Lung (tissue), 13 donors: ENCODE measurements around the gene PXT1. TPM values are rescaled to one million over a fixed set of nuclear protein-coding genes. Genes with fewer than 3 reads are reported as not detected.

Source experiments
- ATAC-seq: fragments of 200-7000 bp; cut with Tn5 transposase; one replicate; pipeline ENCODE4 v1.9.1; 2020; ENCODE audit warnings: moderate number of reproducible peaks; ENCODE audit not compliant: insufficient read depth, low FRiP score
- DNase-seq, 3 donors: peaks; one replicate each; pipeline ENCODE4 v3.0.0-alpha.2; 2013 to 2017
- H3K27ac ChIP-seq, 2 donors: one replicate each; pipeline ENCODE4 v1.5.1; 2013; ENCODE audit warnings: mild to moderate bottlenecking in 2 of 2, moderate library complexity in 2 of 2, control low read depth in 1 of 2, inconsistent platforms in 1 of 2, low read depth in 1 of 2, low read length in 1 of 2
- H3K27me3 ChIP-seq, 3 donors: one replicate each; pipeline ENCODE4 v1.5.1; 2013; ENCODE audit warnings: low read length in 2 of 3; ENCODE audit not compliant: control insufficient read depth in 3 of 3, insufficient read depth in 3 of 3
- H3K36me3 ChIP-seq, 4 donors: one replicate each; pipeline ENCODE4 v1.5.1; 2013; ENCODE audit warnings: low read length in 4 of 4, mild to moderate bottlenecking in 1 of 4, moderate library complexity in 1 of 4; ENCODE audit not compliant: control insufficient read depth in 4 of 4, insufficient read depth in 4 of 4
- H3K4me1 ChIP-seq, 5 donors: one replicate each; pipeline ENCODE4 v1.5.1; 2013; ENCODE audit warnings: low read length in 5 of 5, mild to moderate bottlenecking in 2 of 5, moderate library complexity in 1 of 5; ENCODE audit not compliant: control insufficient read depth in 5 of 5, insufficient read depth in 5 of 5
- H3K4me3 ChIP-seq: one replicate; pipeline ENCODE4 v1.5.1; 2013; ENCODE audit warnings: mild to moderate bottlenecking, control low read depth, moderate library complexity
- H3K9ac ChIP-seq, 2 donors: one replicate each; pipeline ENCODE4 v1.5.1; 2013; ENCODE audit warnings: low read length in 2 of 2, control low read depth in 1 of 2; ENCODE audit not compliant: insufficient read depth in 1 of 2
- H3K9me3 ChIP-seq, 4 donors: one replicate each; pipeline ENCODE4 v1.5.1; 2013; ENCODE audit warnings: low read length in 3 of 4, mild to moderate bottlenecking in 1 of 4, moderate library complexity in 1 of 4; ENCODE audit not compliant: control insufficient read depth in 4 of 4, insufficient read depth in 3 of 4
- WGBS, 2 donors: extraction: QIAGEN DNeasy Blood & Tissue Kit; methylation state at CpG; one replicate each; pipeline ENCODE4 v1.1.7; 2013; 5-methylcytosine and 5-hydroxymethylcytosine counted together
- polyA plus RNA-seq, 2 donors: library from polyadenylated mRNA; stranded (reverse); fragments of 200-250 nt; gene quantifications; one replicate each; pipeline ENCODE4 v1.2.1, GENCODE V29; 2013
- small RNA-seq: library from RNA; depleted of rRNA; stranded (forward); fragments of <200 nt; gene quantifications from one replicate; pipeline ENCODE3, GENCODE V24; 2014; ENCODE audit warnings: low replicate concordance
- total RNA-seq, 2 donors: library from RNA; depleted of rRNA in 1 of 2; stranded (reverse); fragments of >200 nt in 1 of 2; gene quantifications; one replicate each; pipeline ENCODE4 v1.2.1, GENCODE V29; 2014 to 2021
- TF ChIP-seq, protein P1 (sequence below): IDR thresholded peaks from 2 replicates; pipeline ENCODE4 v1.5.1; 2012; ENCODE audit warnings: mild to moderate bottlenecking; ENCODE audit errors: control extremely low read depth, extremely low read depth
- donor health status: control.
- donor health status: control.
- donor health status: Bipolar disorder and iron deficiency.
- donor health status: healthy.
- donor health status: DM: yes; HTN: yes; CAD: no.

Gene PXT1
- total and polyA plus RNA-seq, 4 donors: 0.06 to 0.12 TPM; not detected in 2

GRCh38 chr6:36345681-36346466 is 96.8 kb downstream of the PXT1 start:
- Histone ChIP-seq H3K9me3 (no peaks in the 10 kb centered on the region), H3K27me3 (peaks cover 0 to 3% (median 3%) of the 10 kb centered on the region in 3 donors), H3K36me3 (no peaks in the 10 kb centered on the region), H3K4me3 (no peak overlapping the region), H3K9ac (no peak overlapping the region), H3K27ac (no peak overlapping the region), H3K4me1 (peaks cover 0 to 7% (median 4%) of the 10 kb centered on the region in 5 donors)
- ATAC-seq (no peak), DNase-seq (no peak)
- TF ChIP-seq, protein P1, sequence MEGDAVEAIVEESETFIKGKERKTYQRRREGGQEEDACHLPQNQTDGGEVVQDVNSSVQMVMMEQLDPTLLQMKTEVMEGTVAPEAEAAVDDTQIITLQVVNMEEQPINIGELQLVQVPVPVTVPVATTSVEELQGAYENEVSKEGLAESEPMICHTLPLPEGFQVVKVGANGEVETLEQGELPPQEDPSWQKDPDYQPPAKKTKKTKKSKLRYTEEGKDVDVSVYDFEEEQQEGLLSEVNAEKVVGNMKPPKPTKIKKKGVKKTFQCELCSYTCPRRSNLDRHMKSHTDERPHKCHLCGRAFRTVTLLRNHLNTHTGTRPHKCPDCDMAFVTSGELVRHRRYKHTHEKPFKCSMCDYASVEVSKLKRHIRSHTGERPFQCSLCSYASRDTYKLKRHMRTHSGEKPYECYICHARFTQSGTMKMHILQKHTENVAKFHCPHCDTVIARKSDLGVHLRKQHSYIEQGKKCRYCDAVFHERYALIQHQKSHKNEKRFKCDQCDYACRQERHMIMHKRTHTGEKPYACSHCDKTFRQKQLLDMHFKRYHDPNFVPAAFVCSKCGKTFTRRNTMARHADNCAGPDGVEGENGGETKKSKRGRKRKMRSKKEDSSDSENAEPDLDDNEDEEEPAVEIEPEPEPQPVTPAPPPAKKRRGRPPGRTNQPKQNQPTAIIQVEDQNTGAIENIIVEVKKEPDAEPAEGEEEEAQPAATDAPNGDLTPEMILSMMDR: no peak
- WGBS, 2 donors: 89 to 92% methylated on average over 13 of the region's 13 CpGs

DNA sequence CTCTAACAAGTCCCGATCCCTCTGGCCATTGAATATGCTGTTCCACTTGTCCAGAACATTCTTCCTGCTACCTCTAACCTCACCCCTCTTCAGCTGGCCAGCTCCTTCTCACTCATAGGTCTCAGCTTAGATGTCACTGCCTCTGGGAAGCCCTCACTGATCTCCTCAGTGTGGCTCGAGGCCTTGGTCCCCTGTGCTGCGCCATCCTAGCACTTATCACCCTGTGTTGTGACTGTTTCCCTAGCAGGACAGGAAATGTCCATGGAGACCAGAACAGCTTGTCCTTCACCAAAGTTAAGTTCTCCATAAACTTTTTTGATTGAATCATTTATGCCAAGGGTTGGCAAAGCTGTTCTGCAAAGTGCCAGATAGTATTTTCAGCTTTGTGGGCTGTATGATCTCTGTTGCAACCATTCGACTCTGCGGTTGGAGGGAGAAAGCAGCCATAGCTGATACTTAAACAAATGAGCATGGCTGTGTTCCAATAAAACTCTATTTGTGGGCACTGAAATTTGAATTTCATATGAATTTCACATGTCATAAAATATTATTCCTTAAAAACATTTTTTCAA is 99.5 kb downstream of the PXT1 start:
- DNase-seq (no peak), ATAC-seq (no peak)

DNA sequence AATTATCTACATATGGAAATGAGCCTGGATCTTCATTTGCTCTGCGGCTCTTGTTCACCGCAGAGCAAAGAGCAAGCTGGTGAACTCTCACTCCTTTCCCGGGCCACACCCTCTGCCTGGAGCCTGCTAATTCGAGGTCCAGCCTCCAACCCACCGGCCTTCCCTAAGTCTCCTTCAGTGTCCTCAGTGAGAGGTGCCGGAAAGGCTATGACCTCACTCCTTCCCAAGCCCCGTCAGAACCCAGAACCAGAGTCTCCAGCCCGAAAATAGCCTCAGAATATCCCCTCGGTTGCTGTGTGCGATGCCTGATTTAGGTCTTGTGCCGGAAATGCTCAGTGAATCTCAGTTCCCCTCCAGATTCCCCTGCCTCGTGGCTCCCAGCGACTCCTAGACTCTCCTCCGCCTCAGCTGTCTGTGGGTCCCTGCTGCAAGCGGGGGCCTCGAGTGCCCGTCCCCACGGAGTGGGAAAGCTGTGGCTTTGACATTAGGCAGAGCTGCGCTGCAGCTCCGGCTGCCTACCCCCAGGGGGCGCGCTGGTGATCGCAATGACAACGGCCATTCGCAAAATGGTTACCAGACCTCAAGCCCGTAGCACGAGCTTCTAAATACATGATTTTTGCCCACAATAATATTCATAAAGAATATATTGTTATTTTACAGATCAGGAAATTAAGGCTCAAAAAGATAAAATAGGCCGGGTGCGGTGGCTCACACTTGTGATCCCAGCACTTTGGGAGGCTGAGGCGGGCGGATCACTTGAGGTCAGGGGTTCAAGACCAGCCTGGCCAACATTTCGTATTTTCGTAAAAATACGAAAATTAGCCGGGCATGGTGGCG is 101.8 kb downstream of the PXT1 start:
- Histone ChIP-seq H3K27me3 (peaks cover 0 to 32% (median 3%) of the 10 kb centered on the region in 3 donors), H3K4me3 (no peak overlapping the region), H3K4me1 (peaks cover 0 to 3% (median 0%) of the 10 kb centered on the region in 5 donors), H3K9me3 (no peaks in the 10 kb centered on the region), H3K9ac (peak overlapping the region in 1 of 2 donors; percentile 17), H3K27ac (no peak overlapping the region), H3K36me3 (no peaks in the 10 kb centered on the region)
- peak; percentile 67 to 75 (median 68) for DNase-seq
- ATAC-seq: peak; percentile 94
- WGBS, 2 donors: 21% methylated on average over 36 of the region's 36 CpGs
- TF ChIP-seq, protein P1: peak; percentile 90

More for the DNA sequence above, 99.5 kb downstream of the PXT1 start:
- H3K9ac ChIP-seq: no peak overlapping the region
- no peaks in the 10 kb centered on the region for H3K9me3 ChIP-seq
- H3K36me3 ChIP-seq: no peaks in the 10 kb centered on the region
- H3K4me1 ChIP-seq: peaks cover 0 to 3% (median 0%) of the 10 kb centered on the region in 5 donors
- TF ChIP-seq, protein P1: no peak
- H3K27ac ChIP-seq: no peak overlapping the region
- WGBS, 2 donors: 64 to 87% methylated on average over 5 of the region's 5 CpGs
- no peak overlapping the region for H3K4me3 ChIP-seq
- H3K27me3 ChIP-seq: peaks cover 0 to 26% (median 3%) of the 10 kb centered on the region in 3 donors

Small RNA genes lying within 50 kb of the gene (small RNA-seq; reads per million reads assigned to genes)
- not detected for gene RN7SL502P

Other genes starting within 250 kb of the PXT1 start
- 10 to 100 TPM; 27.0 to 29.2 TPM for gene BRPF3, start 246.1 kb downstream of the PXT1 start, total RNA-seq
- 10 to 100 TPM in 1 of 2 donors, 1 to 10 TPM in 1; 7.8 to 13.3 TPM for gene BRPF3, start 246.1 kb downstream of the PXT1 start, polyA plus RNA-seq
- 1 to 10 TPM in 1 of 2 donors, under 1 TPM in 1; 0.43 to 1.3 TPM for gene PNPLA1, start 172.8 kb downstream of the PXT1 start, total RNA-seq
- gene PNPLA1, start 172.8 kb downstream of the PXT1 start, polyA plus RNA-seq: 1 to 10 TPM in 1 of 2 donors, under 1 TPM in 1; 0.06 to 5.6 TPM
- gene BNIP5, start 106.0 kb downstream of the PXT1 start, total RNA-seq: under 1 TPM; 0.06 to 0.09 TPM
- gene BNIP5, start 106.0 kb downstream of the PXT1 start, polyA plus RNA-seq: under 1 TPM in 1 of 2 donors, not detected in 1; 0.02 TPM
- gene ETV7, start 55.2 kb downstream of the PXT1 start, total RNA-seq: 1 to 10 TPM; 1.4 to 3.5 TPM
- 1 to 10 TPM; 3.7 to 6.6 TPM for gene ETV7, start 55.2 kb downstream of the PXT1 start, polyA plus RNA-seq
- 10 to 100 TPM; 40.5 to 56.7 TPM for gene KCTD20, start 146 bp upstream of the PXT1 start, total RNA-seq
- gene KCTD20, start 146 bp upstream of the PXT1 start, polyA plus RNA-seq: 10 to 100 TPM; 11.5 to 31.6 TPM
- gene STK38, start 104.6 kb upstream of the PXT1 start, total RNA-seq: 10 to 100 TPM; 23.2 to 36.1 TPM
- gene STK38, start 104.6 kb upstream of the PXT1 start, polyA plus RNA-seq: 10 to 100 TPM; 16.7 to 22.4 TPM
- gene SRSF3, start 151.5 kb upstream of the PXT1 start, total RNA-seq: 100 to 1,000 TPM; 211 to 262 TPM
- 100 to 1,000 TPM; 145 to 267 TPM for gene SRSF3, start 151.5 kb upstream of the PXT1 start, polyA plus RNA-seq
- gene CDKN1A, start 235.9 kb upstream of the PXT1 start, total RNA-seq: 10 to 100 TPM; 35.3 to 80.1 TPM
- gene CDKN1A, start 235.9 kb upstream of the PXT1 start, polyA plus RNA-seq: 100 to 1,000 TPM in 1 of 2 donors, 10 to 100 TPM in 1; 52.2 to 183 TPM